GM12801 (cell line): ENCODE data around the gene PEAR1.

Experiments
- CTCF ChIP-seq: IDR thresholded peaks from one replicate; pipeline ENCODE4 v1.5.1; 2011; ENCODE audit warnings: control low read depth; ENCODE audit not compliant: insufficient read length; ENCODE audit errors: extremely low read depth

Gene PEAR1

GRCh38 chr1:156862584-156862983, 30.9 kb upstream of the PEAR1 start:
- TF ChIP-seq CTCF: no peak

- no peak for TF ChIP-seq CTCF
Measured at GRCh38 chr1:156862997-156863599, 30.4 kb upstream of the PEAR1 start.

DNA sequence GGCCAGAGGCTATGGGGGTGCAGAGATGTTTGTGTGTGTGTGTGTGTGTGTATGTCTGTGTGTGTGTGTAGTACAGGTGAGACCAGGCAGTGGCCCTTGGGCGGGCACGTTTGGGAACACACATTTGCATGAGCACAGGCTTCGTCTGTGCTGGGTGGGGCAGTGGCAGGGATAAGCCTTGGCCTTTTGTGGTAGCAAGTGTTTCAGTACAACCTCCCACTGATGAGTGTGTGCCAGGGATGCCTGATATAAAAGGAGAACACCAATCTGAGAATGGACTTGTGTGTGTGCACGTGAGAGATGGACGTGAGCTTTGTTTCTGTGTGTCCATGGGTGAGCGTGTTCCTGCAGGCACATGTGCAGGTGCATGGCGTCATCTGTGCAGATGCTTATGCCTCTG, 29.9 kb upstream of the PEAR1 start:
- no peak for TF ChIP-seq CTCF

GRCh38 chr1:156864796-156865195, 28.7 kb upstream of the PEAR1 start:
- TF ChIP-seq CTCF: no peak

- no peak for TF ChIP-seq CTCF
Measured at GRCh38 chr1:156865258-156865657, 28.3 kb upstream of the PEAR1 start.

- no peak for TF ChIP-seq CTCF
Measured at GRCh38 chr1:156865865-156866248, 27.7 kb upstream of the PEAR1 start.

GRCh38 chr1:156866249-156866909, 27.1 kb upstream of the PEAR1 start:
- TF ChIP-seq CTCF: no peak
